Kidney (tissue), 14 donors: ENCODE results near the gene KSR1. TPM values are rescaled to one million over a fixed set of nuclear protein-coding genes. Genes with fewer than 3 reads are reported as not detected.

Experiments used
- DNase-seq, 5 donors: peaks; one replicate each; pipeline ENCODE4 v3.0.0-alpha.2; 2013 to 2020
- FAIRE-seq: peaks from 2 replicates; lab custom pipeline; 2012; peaks lifted over from hg19 to GRCh38; lab: Jason Lieb, UNC
- H3K27ac ChIP-seq, 2 donors: one replicate each; pipeline ENCODE4 v1.7.0; 2013; ENCODE audit warnings: low read depth in 2 of 2, low read length in 2 of 2, inconsistent platforms in 1 of 2
- H3K27me3 ChIP-seq: one replicate; pipeline ENCODE4 v1.7.1; 2013; ENCODE audit warnings: low read length, inconsistent platforms; ENCODE audit not compliant: control insufficient read depth, insufficient read depth
- H3K36me3 ChIP-seq, 3 donors: one replicate each; pipeline versions ENCODE4 v1.7.0 to v1.7.1; 2013; ENCODE audit warnings: low read length in 3 of 3, control low read depth in 1 of 3, inconsistent platforms in 1 of 3; ENCODE audit not compliant: insufficient read depth in 3 of 3, control insufficient read depth in 2 of 3
- H3K4me1 ChIP-seq, 3 donors: one replicate each; pipeline versions ENCODE4 v1.7.0 to v1.7.1; 2013; ENCODE audit warnings: low read length in 3 of 3, inconsistent platforms in 1 of 3, low read depth in 1 of 3; ENCODE audit not compliant: control insufficient read depth in 2 of 3, insufficient read depth in 2 of 3
- H3K4me3 ChIP-seq, 3 donors: one replicate each; pipeline versions ENCODE4 v1.7.0 to v1.8.1; 2013; ENCODE audit warnings: low read length in 3 of 3, control low read depth in 1 of 3, inconsistent platforms in 1 of 3
- H3K9ac ChIP-seq, 3 donors: one replicate each; pipeline versions ENCODE4 v1.7.0 to v1.7.1; 2013; ENCODE audit warnings: low read length in 3 of 3, control low read depth in 1 of 3, inconsistent platforms in 1 of 3
- H3K9me3 ChIP-seq, 3 donors: one replicate each; pipeline versions ENCODE4 v1.7.0 to v1.7.1; 2013; ENCODE audit warnings: low read length in 3 of 3, control low read depth in 1 of 3, inconsistent platforms in 1 of 3; ENCODE audit not compliant: control insufficient read depth in 2 of 3, insufficient read depth in 1 of 3
- CTCF ChIP-seq: IDR thresholded peaks from 3 replicates; pipeline ENCODE4 v1.5.1; 2012; ENCODE audit warnings: mild to moderate bottlenecking, moderate library complexity, borderline replicate concordance; ENCODE audit not compliant: insufficient read depth; ENCODE audit errors: extremely low read depth
- intact Hi-C: fragments of 100-400 bp; cut with DNase I; formaldehyde crosslinking; loops from one replicate; pipeline ENCODE4 v1.11.1; 2022
- polyA plus RNA-seq: library from polyadenylated mRNA; stranded (reverse); fragments of 350-450 nt; fragmentation: Illumina TruSeq; extraction: RNeasy Lipid Tissue Mini Kit (QIAGEN cat#74804); gene quantifications from one replicate; pipeline ENCODE4 v1.2.3, GENCODE V29; 2014; ENCODE audit warnings: low read depth, low replicate concordance; ENCODE audit not compliant: insufficient read depth
- total RNA-seq: library from RNA; stranded (reverse); fragmentation: NEBNext Ultra II Directional; extraction: Animal tissue kit (Norgen Biotek cat#: 25700); gene quantifications from one replicate; pipeline ENCODE4 v1.2.1, GENCODE V29; 2021
- donor health status: control.
- donor health status: control.
- donor health status: control.
- donor health status: control.
- donor health status: control.
- donor health status: DM: yes; HTN: yes; CAD: no.
- donor health status: Normal renal cell carcinoma (clear cell type).

The KSR1 gene
- total and polyA plus RNA-seq, 2 donors from 2014 or later, result 11.7 to 97.3 TPM

DNA sequence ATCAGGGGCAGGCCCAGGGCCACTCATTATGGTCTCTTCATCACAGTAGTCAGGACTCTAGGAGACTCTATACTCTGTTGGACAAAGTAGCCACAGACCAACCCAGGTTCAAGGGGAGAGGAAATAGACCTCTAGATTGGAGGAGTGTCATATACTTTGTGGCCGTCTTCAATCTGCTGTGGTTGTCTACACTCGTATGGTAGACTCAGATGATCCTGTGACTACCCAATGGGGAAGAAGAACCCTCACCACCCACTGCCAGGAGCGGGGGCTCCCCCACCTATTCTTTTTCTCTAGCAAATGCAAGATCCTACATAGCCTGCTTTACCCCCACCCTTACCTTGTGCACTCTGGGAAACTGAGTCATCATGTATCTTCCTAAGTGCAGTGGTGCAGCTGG, 80.5 kb downstream of the KSR1 start:
- no peak overlapping the region for H3K9ac ChIP-seq
- no peak overlapping the region for H3K4me3 ChIP-seq
- no peak for TF ChIP-seq CTCF
- H3K27ac ChIP-seq, result no peak overlapping the region
- no peaks in the 10 kb centered on the region for H3K36me3 ChIP-seq
- H3K9me3 ChIP-seq, result no peaks in the 10 kb centered on the region
- intact Hi-C loops, result no loop called here
- no peaks in the 10 kb centered on the region for H3K27me3 ChIP-seq
- FAIRE-seq (no peak), DNase-seq (no peak)
- peaks cover 0 to 50% (median 18%) of the 10 kb centered on the region in 3 donors for H3K4me1 ChIP-seq

- intact Hi-C loops, result no loop called here
- no peak for TF ChIP-seq CTCF
- Histone ChIP-seq H3K36me3 (no peaks in the 10 kb centered on the region), H3K27me3 (no peaks in the 10 kb centered on the region), H3K27ac (no peak overlapping the region), H3K4me3 (no peak overlapping the region), H3K4me1 (peaks cover 0 to 58% (median 18%) of the 10 kb centered on the region in 3 donors), H3K9ac (no peak overlapping the region), H3K9me3 (no peaks in the 10 kb centered on the region)
- FAIRE-seq (no peak), DNase-seq (no peak)
Observed at GRCh38 chr17:27538156-27538955, 82.1 kb downstream of the KSR1 start.

DNA sequence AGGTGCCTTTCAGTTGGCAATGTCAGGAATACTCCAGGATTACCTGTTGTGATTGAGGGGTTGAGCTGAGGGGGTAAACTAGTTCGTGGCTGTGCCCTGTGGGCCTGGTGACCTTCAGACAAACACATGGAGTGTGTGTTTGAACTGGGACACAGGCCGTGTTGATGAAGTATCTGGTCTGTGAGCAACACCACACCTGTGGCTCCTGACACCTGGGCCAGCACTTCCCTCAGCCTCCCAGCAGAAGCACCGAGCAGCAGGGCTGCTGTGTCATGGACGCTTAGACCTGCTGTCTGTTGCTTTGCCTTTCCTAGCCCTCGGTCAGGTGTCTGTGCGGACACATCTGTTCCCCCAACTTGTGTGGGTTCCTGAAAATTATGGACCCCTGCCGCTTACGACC, 82.9 kb downstream of the KSR1 start:
- FAIRE-seq (no peak), DNase-seq (no peak)
- Histone ChIP-seq H3K27me3 (no peaks in the 10 kb centered on the region), H3K9ac (no peak overlapping the region), H3K9me3 (no peaks in the 10 kb centered on the region), H3K36me3 (no peaks in the 10 kb centered on the region), H3K4me3 (no peak overlapping the region), H3K27ac (no peak overlapping the region), H3K4me1 (peaks cover 0 to 55% (median 18%) of the 10 kb centered on the region in 3 donors)
- TF ChIP-seq CTCF, result no peak
- intact Hi-C loops, result no loop called here
